Stomach (tissue), 4 donors: ENCODE data around the gene ZNF444.

Experiments used
- CTCF ChIP-seq, 7 experiments: fragments of 450-650 bp in 4 of 7; fragments of 200-600 bp in 3 of 7; sonication (generic) in 3 of 7; IDR thresholded peaks; one replicate each; pipeline ENCODE4 v1.5.1; 2016 to 2019; ENCODE audit warnings: antibody characterized with exemption in 7 of 7, control low read depth in 2 of 7, mild to moderate bottlenecking in 1 of 7
- EP300 ChIP-seq: sonication (generic); formaldehyde crosslinking; IDR thresholded peaks from one replicate; pipeline ENCODE4 v1.6.1; 2017; ENCODE audit warnings: antibody characterized with exemption
- POLR2A ChIP-seq, 4 donors: fragments of 450-650 bp; IDR thresholded peaks; one replicate each; pipeline ENCODE4 v1.6.1; 2016; ENCODE audit warnings: antibody characterized with exemption in 4 of 4, control low read depth in 2 of 4, mild to moderate bottlenecking in 1 of 4, moderate library complexity in 1 of 4
- POLR2AphosphoS5 ChIP-seq, 3 donors: sonication (generic); formaldehyde crosslinking; IDR thresholded peaks; one replicate each; pipeline ENCODE4 v1.6.1; 2016; ENCODE audit warnings: antibody characterized with exemption in 3 of 3

- TF ChIP-seq EP300 (no peak), CTCF (IDR thresholded peaks at IDR 0.05) (no peak), POLR2A (IDR thresholded peaks at IDR 0.05) (no peak), POLR2AphosphoS5 (IDR thresholded peaks at IDR 0.05) (no peak)
Observed at GRCh38 chr19:56126983-56127780, 13.9 kb upstream of the ZNF444 start.
